Measurements from ENCODE around the gene KLF17. TPM values are rescaled to one million over a fixed set of nuclear protein-coding genes. Genes with fewer than 3 reads are reported as not detected.
"Not testable (repeated sequence)": the region's sequence is repeated elsewhere in the genome, so short reads cannot be mapped to it uniquely, and the experiment has no call there.

KLF17 gene
- total RNA-seq, 2 donors from 2014 or later = not detected

DNA sequence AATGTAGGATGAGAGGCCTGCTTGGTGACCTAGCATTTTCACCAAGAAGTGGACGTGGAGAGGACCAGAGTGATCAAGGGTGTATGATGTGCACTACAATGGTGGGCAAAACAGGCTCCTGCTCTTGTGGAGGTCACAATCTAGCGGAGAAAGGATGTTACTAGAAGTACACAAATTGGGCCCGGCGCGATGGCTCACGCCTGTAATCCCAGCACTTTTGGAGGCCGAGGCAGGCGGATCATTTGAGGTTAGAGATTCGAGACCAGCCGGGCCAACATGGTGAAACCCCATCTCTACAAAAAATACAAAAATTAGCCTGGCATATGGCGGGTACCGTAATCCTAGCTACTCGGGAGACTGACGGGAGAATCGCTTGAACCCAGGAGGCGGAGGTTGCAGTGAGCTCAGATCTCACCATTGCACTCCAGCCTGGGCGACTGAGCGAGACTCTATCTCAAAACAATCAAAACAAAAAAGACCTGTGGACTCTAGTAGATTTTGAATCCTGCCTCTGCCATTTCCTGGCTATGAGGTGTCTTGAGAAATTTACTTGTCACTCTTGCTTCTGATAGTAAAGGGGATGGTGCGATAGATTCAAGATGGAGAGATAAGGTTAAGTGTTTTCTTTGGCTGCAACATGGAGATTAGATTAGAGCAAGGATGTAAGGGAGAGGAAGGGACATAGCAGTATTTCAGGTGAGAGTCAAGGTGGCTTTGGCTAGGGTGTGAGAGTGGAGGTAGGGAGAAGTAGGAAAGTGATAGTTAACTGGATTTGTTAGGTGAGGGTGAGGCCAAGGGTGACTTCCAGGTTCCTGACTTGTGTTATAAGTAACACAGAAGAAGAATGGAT lies 15.7 kb downstream of the KLF17 start:
- no peak overlapping the region for H3K9ac ChIP-seq (ENCODE audit: extremely low read depth, low read length, poor library complexity, severe bottlenecking)
- Mint-ChIP-seq H3K4me1 (peaks cover 3% of the 10 kb centered on the region), H3K27ac (no peak overlapping the region), H3K27me3 (ENCODE audit: insufficient read depth) (peaks cover 56% of the 10 kb centered on the region), H3K36me3 (ENCODE audit: low read depth) (no peaks in the 10 kb centered on the region), H3K9me3 (no peaks in the 10 kb centered on the region), H3K4me3 (no peak overlapping the region)
- DNase-seq = no peak
- H3K9me3 ChIP-seq (ENCODE audit: control insufficient read depth, low read length) = no peaks in the 10 kb centered on the region
- peaks cover 51% of the 10 kb centered on the region for H3K27me3 ChIP-seq (ENCODE audit: control insufficient read depth, insufficient read depth, low read length, poor library complexity, severe bottlenecking)
- no peaks in the 10 kb centered on the region for H3K4me1 ChIP-seq (ENCODE audit: control insufficient read depth, insufficient read depth, low read length)
- no peak overlapping the region for H3K4me3 ChIP-seq (ENCODE audit: low read length)
- no peak overlapping the region for H3K27ac ChIP-seq (ENCODE audit: low read depth, low read length)
- WGBS, 2 experiments (ENCODE audit: insufficient coverage in 1 of 2, insufficient read length in 1 of 2) = 90 to 93% methylated on average over 14 to 19 of the region's 19 CpGs
- H3K36me3 ChIP-seq (ENCODE audit: control insufficient read depth, insufficient read depth, low read length) = no peaks in the 10 kb centered on the region
- TF ChIP-seq, protein P1, sequence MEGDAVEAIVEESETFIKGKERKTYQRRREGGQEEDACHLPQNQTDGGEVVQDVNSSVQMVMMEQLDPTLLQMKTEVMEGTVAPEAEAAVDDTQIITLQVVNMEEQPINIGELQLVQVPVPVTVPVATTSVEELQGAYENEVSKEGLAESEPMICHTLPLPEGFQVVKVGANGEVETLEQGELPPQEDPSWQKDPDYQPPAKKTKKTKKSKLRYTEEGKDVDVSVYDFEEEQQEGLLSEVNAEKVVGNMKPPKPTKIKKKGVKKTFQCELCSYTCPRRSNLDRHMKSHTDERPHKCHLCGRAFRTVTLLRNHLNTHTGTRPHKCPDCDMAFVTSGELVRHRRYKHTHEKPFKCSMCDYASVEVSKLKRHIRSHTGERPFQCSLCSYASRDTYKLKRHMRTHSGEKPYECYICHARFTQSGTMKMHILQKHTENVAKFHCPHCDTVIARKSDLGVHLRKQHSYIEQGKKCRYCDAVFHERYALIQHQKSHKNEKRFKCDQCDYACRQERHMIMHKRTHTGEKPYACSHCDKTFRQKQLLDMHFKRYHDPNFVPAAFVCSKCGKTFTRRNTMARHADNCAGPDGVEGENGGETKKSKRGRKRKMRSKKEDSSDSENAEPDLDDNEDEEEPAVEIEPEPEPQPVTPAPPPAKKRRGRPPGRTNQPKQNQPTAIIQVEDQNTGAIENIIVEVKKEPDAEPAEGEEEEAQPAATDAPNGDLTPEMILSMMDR (conservative IDR thresholded peaks at IDR 0.05) = no peak

DNA sequence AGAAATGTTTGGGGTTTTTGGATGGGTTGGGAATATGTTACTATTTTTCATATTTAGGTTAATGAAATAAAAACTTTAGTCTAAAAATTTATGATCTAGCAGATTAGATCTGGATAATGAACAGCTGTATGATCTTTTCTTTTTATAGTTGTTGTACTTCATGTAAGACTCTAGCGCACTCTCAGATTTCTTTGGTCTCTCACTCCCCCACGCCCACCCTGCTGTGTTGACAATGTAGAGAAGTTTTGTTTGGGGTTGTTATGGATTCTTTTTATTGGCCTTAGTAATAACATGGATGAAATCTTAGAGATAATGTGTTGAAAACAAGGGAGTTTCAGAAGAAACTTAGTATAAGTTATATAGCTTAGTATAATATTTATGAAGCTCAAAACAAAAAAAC lies 17.3 kb downstream of the KLF17 start:
- 98% methylated on average over 2 of the region's 2 CpGs; no CpG with 5 or more reads in 1 of the 2 experiments for WGBS, 2 experiments (ENCODE audit: insufficient coverage in 1 of 2, insufficient read length in 1 of 2)
- no peaks in the 10 kb centered on the region for H3K36me3 Mint-ChIP-seq (ENCODE audit: low read depth)
- Histone ChIP-seq H3K36me3 (ENCODE audit: control insufficient read depth, insufficient read depth, low read length) (no peaks in the 10 kb centered on the region), H3K4me1 (ENCODE audit: control insufficient read depth, insufficient read depth, low read length) (no peaks in the 10 kb centered on the region), H3K27me3 (ENCODE audit: control insufficient read depth, insufficient read depth, low read length, poor library complexity, severe bottlenecking) (peaks cover 51% of the 10 kb centered on the region), H3K4me3 (ENCODE audit: low read length) (no peak overlapping the region), H3K9me3 (ENCODE audit: control insufficient read depth, low read length) (no peaks in the 10 kb centered on the region), H3K27ac (ENCODE audit: low read depth, low read length) (no peak overlapping the region), H3K9ac (ENCODE audit: extremely low read depth, low read length, poor library complexity, severe bottlenecking) (no peak overlapping the region)
- no peak overlapping the region for H3K4me3 Mint-ChIP-seq
- no peaks in the 10 kb centered on the region for H3K9me3 Mint-ChIP-seq
- H3K27ac Mint-ChIP-seq = no peak overlapping the region
- TF ChIP-seq, protein P1 (conservative IDR thresholded peaks at IDR 0.05) = no peak
- DNase-seq = no peak
- H3K27me3 Mint-ChIP-seq (ENCODE audit: insufficient read depth) = peaks cover 50% of the 10 kb centered on the region
- H3K4me1 Mint-ChIP-seq = peaks cover 3% of the 10 kb centered on the region

DNA sequence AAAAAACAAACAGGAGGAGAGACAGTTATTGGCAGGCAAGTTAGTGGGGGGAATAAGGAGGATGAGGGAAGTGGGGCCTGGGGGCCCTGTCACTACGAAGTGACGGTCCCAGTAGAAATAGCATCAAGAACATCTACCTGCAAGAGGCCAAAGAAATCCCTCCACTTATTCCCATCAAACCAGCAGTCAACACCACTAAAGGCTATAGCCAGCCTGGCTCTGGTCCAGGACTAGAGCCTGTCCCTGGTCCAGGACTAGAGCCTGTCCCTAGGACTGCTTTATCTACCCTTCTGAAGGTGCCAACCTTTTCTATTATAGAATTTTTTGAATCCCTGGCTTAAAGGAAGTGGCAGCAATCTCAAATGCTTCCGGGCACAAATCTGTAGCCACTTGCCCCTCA lies 19.6 kb downstream of the KLF17 start:
- no peak overlapping the region for H3K4me3 Mint-ChIP-seq
- no peaks in the 10 kb centered on the region for H3K9me3 Mint-ChIP-seq
- Histone ChIP-seq H3K4me1 (ENCODE audit: control insufficient read depth, insufficient read depth, low read length) (no peaks in the 10 kb centered on the region), H3K27ac (ENCODE audit: low read depth, low read length) (no peak overlapping the region), H3K9me3 (ENCODE audit: control insufficient read depth, low read length) (no peaks in the 10 kb centered on the region), H3K27me3 (ENCODE audit: control insufficient read depth, insufficient read depth, low read length, poor library complexity, severe bottlenecking) (peaks cover 31% of the 10 kb centered on the region), H3K9ac (ENCODE audit: extremely low read depth, low read length, poor library complexity, severe bottlenecking) (no peak overlapping the region), H3K4me3 (ENCODE audit: low read length) (no peak overlapping the region), H3K36me3 (ENCODE audit: control insufficient read depth, insufficient read depth, low read length) (no peaks in the 10 kb centered on the region)
- no peak for DNase-seq
- H3K36me3 Mint-ChIP-seq (ENCODE audit: low read depth) = no peaks in the 10 kb centered on the region
- H3K4me1 Mint-ChIP-seq = peaks cover 3% of the 10 kb centered on the region
- no peak overlapping the region for H3K27ac Mint-ChIP-seq
- WGBS, 2 experiments (ENCODE audit: insufficient coverage in 1 of 2, insufficient read length in 1 of 2) = 57 to 72% methylated on average over 1 to 3 of the region's 3 CpGs
- TF ChIP-seq, protein P1 (conservative IDR thresholded peaks at IDR 0.05) = no peak
- H3K27me3 Mint-ChIP-seq (ENCODE audit: insufficient read depth) = peaks cover 42% of the 10 kb centered on the region

DNA sequence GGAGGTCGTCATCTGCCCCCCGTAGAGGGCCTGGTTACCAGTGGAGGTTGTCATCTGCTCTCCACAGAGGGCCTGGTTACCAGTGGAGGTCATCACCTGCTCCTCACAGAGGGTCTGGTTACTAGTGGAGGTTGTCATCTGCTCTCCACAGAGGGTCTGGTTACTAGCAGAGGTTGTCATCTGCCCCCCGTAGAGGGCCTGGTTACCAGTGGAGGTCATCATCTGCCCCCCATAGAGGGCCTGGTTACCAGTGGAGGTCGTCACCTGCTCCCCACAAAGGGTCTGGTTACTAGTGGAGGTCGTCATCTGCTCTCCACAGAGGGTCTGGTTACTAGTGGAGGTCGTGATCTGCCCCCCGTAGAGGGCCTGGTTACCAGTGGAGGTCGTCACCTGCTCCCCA lies 20.9 kb downstream of the KLF17 start:
- not testable (repeated sequence) for H3K9ac ChIP-seq (ENCODE audit: extremely low read depth, low read length, poor library complexity, severe bottlenecking); H3K27ac ChIP-seq (ENCODE audit: low read depth, low read length); DNase-seq; H3K27ac Mint-ChIP-seq; H3K36me3 ChIP-seq (ENCODE audit: control insufficient read depth, insufficient read depth, low read length); H3K9me3 Mint-ChIP-seq; H3K36me3 Mint-ChIP-seq (ENCODE audit: low read depth); H3K4me1 Mint-ChIP-seq; H3K4me1 ChIP-seq (ENCODE audit: control insufficient read depth, insufficient read depth, low read length); H3K9me3 ChIP-seq (ENCODE audit: control insufficient read depth, low read length); H3K4me3 Mint-ChIP-seq; H3K4me3 ChIP-seq (ENCODE audit: low read length)
- H3K27me3 ChIP-seq (ENCODE audit: control insufficient read depth, insufficient read depth, low read length, poor library complexity, severe bottlenecking) = peaks cover 23% of the 10 kb centered on the region
- 93 to 100% methylated on average over 1 to 8 of the region's 8 CpGs for WGBS, 2 experiments (ENCODE audit: insufficient coverage in 1 of 2, insufficient read length in 1 of 2)
- H3K27me3 Mint-ChIP-seq (ENCODE audit: insufficient read depth) = peaks cover 35% of the 10 kb centered on the region
